Heart right ventricle (tissue), 16 donors: Measurements from ENCODE around the gene FCHSD2. TPM values are rescaled to one million over a fixed set of nuclear protein-coding genes. Genes with fewer than 3 reads are reported as not detected.

Experiments used
- ATAC-seq, 8 donors: fragments of 200-7000 bp; cut with Tn5 transposase; one replicate each; pipeline ENCODE4 v1.9.1; 2020; ENCODE audit warnings: mild to moderate bottlenecking in 8 of 8, moderate library complexity in 8 of 8, moderate number of reproducible peaks in 1 of 8
- DNase-seq, 2 donors: peaks; one replicate each; pipeline ENCODE4 v3.0.0-alpha.2; 2020
- H3K27ac ChIP-seq, 10 donors: fragments of 200-600 bp; sonication (generic) in 2 of 10; one replicate each; pipeline versions ENCODE4 v1.5.0 to v1.8.0; 2020 to 2022; ENCODE audit warnings: mild to moderate bottlenecking in 3 of 10
- H3K27me3 ChIP-seq, 7 donors: fragments of 200-600 bp; one replicate each; pipeline ENCODE4 v1.8.0; 2021 to 2022; ENCODE audit warnings: mild to moderate bottlenecking in 2 of 7
- H3K36me3 ChIP-seq, 9 donors: fragments of 200-600 bp; sonication (generic) in 1 of 9; one replicate each; pipeline versions ENCODE4 v1.5.0 to v1.8.0; 2020 to 2022; ENCODE audit warnings: mild to moderate bottlenecking in 2 of 9
- H3K4me1 ChIP-seq, 9 donors: fragments of 200-600 bp; sonication (generic) in 1 of 9; one replicate each; pipeline versions ENCODE4 v1.5.0 to v1.8.0; 2020 to 2022; ENCODE audit warnings: mild to moderate bottlenecking in 4 of 9
- H3K4me3 ChIP-seq, 10 donors: fragments of 200-600 bp; sonication (generic) in 2 of 10; one replicate each; pipeline versions ENCODE4 v1.5.0 to v1.8.0; 2020 to 2022; ENCODE audit warnings: mild to moderate bottlenecking in 7 of 10, moderate library complexity in 2 of 10
- H3K9me3 ChIP-seq, 11 donors: fragments of 200-600 bp in 10 of 11; sonication (generic) in 2 of 11; one replicate each; pipeline versions ENCODE4 v1.5.0 to v1.8.0; 2013 to 2022; ENCODE audit warnings: mild to moderate bottlenecking in 2 of 11, control low read depth in 1 of 11, moderate library complexity in 1 of 11
- CTCF ChIP-seq, 9 donors: fragments of 200-600 bp; sonication (generic) in 2 of 9; IDR thresholded peaks; one replicate each; pipeline versions ENCODE4 v1.5.0 to v1.8.0; 2021 to 2022; ENCODE audit warnings: antibody characterized with exemption in 9 of 9, mild to moderate bottlenecking in 5 of 9, moderate library complexity in 1 of 9
- WGBS, 2 donors: extraction: QIAGEN DNeasy Blood & Tissue Kit; methylation state at CpG; one replicate each; pipeline ENCODE4 v1.1.7; 2013; ENCODE audit warnings: inconsistent platforms in 1 of 2; 5-methylcytosine and 5-hydroxymethylcytosine counted together
- intact Hi-C, 10 donors: fragments of 100-400 bp; cut with DNase I; formaldehyde crosslinking; loops; one replicate each; pipeline versions ENCODE4 v1.11.1 to v1.14.2; 2022
- polyA plus RNA-seq, 2 donors: library from polyadenylated mRNA; stranded (reverse); fragments of 200-250 nt; gene quantifications; one replicate each; pipeline ENCODE4 v1.2.3, GENCODE V29; 2013
- total RNA-seq, 10 donors: library from RNA; stranded (reverse); fragmentation: NEBNext Ultra II Directional in 3 of 10; extraction: Animal tissue kit (Norgen Biotek cat#: 25700) in 3 of 10; gene quantifications; one replicate each; pipeline versions ENCODE4 v1.2.1 to v1.2.4, GENCODE V29; 2021 to 2023
- donor health status: Arrhythmogenic right ventricular cardiomyopathy.
- donor health status: ischemic (EF 13 %, LVEDD 7.1; RV severe dilation, severe dysfunction).
- donor health status: healthy with polysubstance abuse.
- donor health status: DM: no; HTN: yes; CAD: no.
- donor health status: DM: no; HTN: no; CAD: no.
- donor health status: ischemic (EF 25% LVEDD 6.9; RV normal size, moderate dysfunction).
- donor health status: ischemic (EF 25% LVEDD 5.7; RV mildly dilated, moderate dysfunction).
- donor health status: healthy.
- donor health status: DM: yes; HTN: yes; CAD: no.
- donor health status: Ischemic cardiomyopathy.
- donor health status: ischemic (EF 35%, LVEDD 5.7; RV mildly dilated, moderate dysfunction).
- donor health status: nonischemic (EF 11% LVEDD 7.7; RV severe dilation, severe dysfunction).
- donor health status: DM: yes; HTN: yes; CAD: no.
- donor health status: PGD.
- donor health status: ischemic (EF 29% LVEDD 5.4; RV normal size, mild dysfunction).
- donor health status: nonischemic (EF 23%, LVEDD 6.1; RV moderate dilation, normal function).

Gene FCHSD2
- total and polyA plus RNA-seq, 12 donors, result 16.1 to 48.4 (median 37.5) TPM

GRCh38 chr11:73024639-73025038 lies 117.5 kb downstream of the FCHSD2 start:
- peaks cover 0 to 59% (median 26%) of the 10 kb centered on the region in 11 donors for H3K9me3 ChIP-seq
- TF ChIP-seq CTCF (IDR thresholded peaks at IDR 0.05), result no peak
- H3K36me3 ChIP-seq, result peaks cover 0 to 12% (median 0%) of the 10 kb centered on the region in 9 donors

GRCh38 chr11:73019996-73020395 lies 122.1 kb downstream of the FCHSD2 start:
- Histone ChIP-seq H3K27me3 (no peaks in the 10 kb centered on the region), H3K9me3 (peaks cover 0 to 31% (median 14%) of the 10 kb centered on the region in 11 donors), H3K4me3 (no peak overlapping the region), H3K36me3 (peaks cover 0 to under 1% (median 0%) of the 10 kb centered on the region in 9 donors), H3K27ac (no peak overlapping the region), H3K4me1 (peaks cover 0 to 22% (median 0%) of the 10 kb centered on the region in 9 donors)
- TF ChIP-seq CTCF (IDR thresholded peaks at IDR 0.05), result no peak
- DNase-seq, result no peak
- 94 to 96% methylated on average over 1 of the region's 1 CpG for WGBS, 2 donors
- intact Hi-C loops, result no loop called here
- no peak for ATAC-seq

More at GRCh38 chr11:73024639-73025038, 117.5 kb downstream of the FCHSD2 start:
- H3K4me1 ChIP-seq, result peaks cover 0 to 27% (median 5%) of the 10 kb centered on the region in 9 donors
- no peak overlapping the region for H3K4me3 ChIP-seq
- ATAC-seq (no peak), DNase-seq (no peak)
- H3K27ac ChIP-seq, result no peak overlapping the region
- intact Hi-C loops, result no loop called here
- WGBS, 2 donors, result 96 to 99% methylated on average over 5 of the region's 5 CpGs
- H3K27me3 ChIP-seq, result no peaks in the 10 kb centered on the region

GRCh38 chr11:73019449-73019848 lies 122.7 kb downstream of the FCHSD2 start:
- intact Hi-C loops, result no loop called here
- Histone ChIP-seq H3K36me3 (peaks cover 0 to 6% (median 0%) of the 10 kb centered on the region in 9 donors), H3K4me3 (no peak overlapping the region), H3K9me3 (peaks cover 0 to 26% (median 8%) of the 10 kb centered on the region in 11 donors), H3K27ac (no peak overlapping the region), H3K4me1 (peaks cover 0 to 22% (median 0%) of the 10 kb centered on the region in 9 donors), H3K27me3 (no peaks in the 10 kb centered on the region)
- TF ChIP-seq CTCF (IDR thresholded peaks at IDR 0.05), result no peak
- DNase-seq (no peak), ATAC-seq (no peak)

- H3K27ac ChIP-seq, result no peak overlapping the region
- intact Hi-C loops, result no loop called here
- DNase-seq (no peak), ATAC-seq (no peak)
- TF ChIP-seq CTCF (IDR thresholded peaks at IDR 0.05), result no peak
- H3K4me1 ChIP-seq, result peaks cover 0 to 22% (median 1%) of the 10 kb centered on the region in 9 donors
- H3K27me3 ChIP-seq, result no peaks in the 10 kb centered on the region
- H3K4me3 ChIP-seq, result no peak overlapping the region
- peaks cover 0 to 20% (median 3%) of the 10 kb centered on the region in 11 donors for H3K9me3 ChIP-seq
- H3K36me3 ChIP-seq, result peaks cover 0 to 12% (median 0%) of the 10 kb centered on the region in 9 donors
Observed at GRCh38 chr11:73018856-73019255, 123.3 kb downstream of the FCHSD2 start.
